ENCODE results near the gene WWOX. TPM values are rescaled to one million over a fixed set of nuclear protein-coding genes. Genes with fewer than 3 reads are reported as not detected.
A peak's percentile ranks its signal among the peaks of the same experiment; 100 is the strongest.

WWOX gene
- total and polyA plus RNA-seq, 2 of the 13 experiments (the other 11 are each of a cell fraction or from before 2014, with no cell fraction given): 9.1 to 37.4 TPM

DNA sequence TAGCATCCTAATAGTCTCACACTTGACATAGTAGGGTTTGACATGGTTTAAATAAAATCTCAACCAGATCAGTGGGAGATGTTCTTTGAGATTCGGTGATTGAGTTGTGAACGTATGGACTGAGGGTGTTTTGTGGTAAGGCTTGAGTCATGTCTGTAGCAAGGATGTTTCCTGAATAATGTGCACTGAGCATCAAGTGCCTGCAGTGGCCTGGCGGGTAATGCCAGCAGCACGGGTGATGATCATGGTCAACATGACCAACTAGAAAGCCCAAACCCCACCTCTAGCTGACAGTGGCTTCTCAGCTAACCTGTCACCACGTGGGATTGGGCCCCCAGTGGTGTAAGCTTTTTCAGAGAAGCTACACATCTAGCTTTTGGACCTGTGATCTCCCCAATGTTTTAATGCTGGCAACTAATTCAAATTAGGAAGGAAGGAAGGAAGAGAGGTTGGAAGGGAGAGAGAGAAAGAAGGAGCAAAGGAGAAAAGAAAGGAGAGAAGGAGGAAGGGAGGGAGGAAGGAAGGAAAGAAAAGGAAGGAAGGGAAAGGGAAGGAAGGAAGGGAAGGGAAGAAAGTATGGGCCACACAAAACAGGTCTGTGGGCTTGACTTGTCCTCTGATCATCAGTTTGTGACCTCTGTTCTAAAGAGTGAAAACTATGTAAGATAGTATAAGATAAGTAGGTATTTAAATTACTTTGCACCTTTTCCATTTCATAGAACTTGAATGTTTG, 55.4 kb downstream of the WWOX start:
- no peaks in the 10 kb centered on the region for H3K9me3 ChIP-seq (ENCODE audit: low read length)
- DNase-seq (ENCODE audit: low spot score) (no peak), FAIRE-seq (no peak), ATAC-seq (no peak)
- WGBS (ENCODE audit: low lambda C conversion rate): 69% methylated on average over 5 of the region's 5 CpGs
- H3K79me2 ChIP-seq (ENCODE audit: insufficient read depth, low read length): no peaks in the 10 kb centered on the region
- POLR2A ChIA-PET: interaction anchor here (1.5 kb wide), 1 partner anchor 20 kb away, joined by 5 read pairs; no protein-coding TSS in a partner anchor
- no peaks in the 10 kb centered on the region for H3K27me3 ChIP-seq (ENCODE audit: control insufficient read depth in 1 of 2, insufficient read depth in 2 of 2, low read length in 2 of 2)
- H3K9ac ChIP-seq (ENCODE audit: insufficient read depth, low read depth, low read length): no peak overlapping the region
- intact Hi-C loops (cut with micrococcal nuclease; ENCODE audit: unreplicated experiment): no loop called here
- H3K4me1 ChIP-seq (ENCODE audit: insufficient read depth, low read length): no peaks in the 10 kb centered on the region
- TF ChIP-seq HNRNPK (IDR thresholded peaks at IDR 0.05; ENCODE audit: low read depth, low read length, poor library complexity, severe bottlenecking) (peak; percentile 21), ZNF335 (CRISPR knock-in tag; IDR thresholded peaks at IDR 0.05) (no peak)
- H3K4me3 ChIP-seq (replicated peaks in 1 of 3; ENCODE audit: insufficient read depth in 1 of 3, low read depth in 2 of 3, low read length in 3 of 3): no peak overlapping the region
- in situ Hi-C loops (cut with HindIII; ENCODE audit: extremely low pct_ligation_motif_present, low pct_unique_long_range_greater_than_20kb): no loop called here
- no peak overlapping the region for H3K4me2 ChIP-seq (ENCODE audit: low read depth, low read length)
- no peaks in the 10 kb centered on the region for H3K36me3 ChIP-seq (replicated peaks in 1 of 2; ENCODE audit: control insufficient read depth in 1 of 2, insufficient read depth in 2 of 2, low read length in 2 of 2)
- no TSS peak for BruUV-seq (replicated peaks)
- H4K20me1 ChIP-seq (ENCODE audit: insufficient read depth, low read length): no peaks in the 10 kb centered on the region
- CTCF ChIA-PET (ENCODE audit: low intra/inter-chr PET ratio, low total read pairs): no interaction called here
- no peak overlapping the region for H2AFZ ChIP-seq (ENCODE audit: low read length)
- no peak overlapping the region for H3K27ac ChIP-seq (ENCODE audit: extremely low read length, insufficient read depth, low read length)

DNA sequence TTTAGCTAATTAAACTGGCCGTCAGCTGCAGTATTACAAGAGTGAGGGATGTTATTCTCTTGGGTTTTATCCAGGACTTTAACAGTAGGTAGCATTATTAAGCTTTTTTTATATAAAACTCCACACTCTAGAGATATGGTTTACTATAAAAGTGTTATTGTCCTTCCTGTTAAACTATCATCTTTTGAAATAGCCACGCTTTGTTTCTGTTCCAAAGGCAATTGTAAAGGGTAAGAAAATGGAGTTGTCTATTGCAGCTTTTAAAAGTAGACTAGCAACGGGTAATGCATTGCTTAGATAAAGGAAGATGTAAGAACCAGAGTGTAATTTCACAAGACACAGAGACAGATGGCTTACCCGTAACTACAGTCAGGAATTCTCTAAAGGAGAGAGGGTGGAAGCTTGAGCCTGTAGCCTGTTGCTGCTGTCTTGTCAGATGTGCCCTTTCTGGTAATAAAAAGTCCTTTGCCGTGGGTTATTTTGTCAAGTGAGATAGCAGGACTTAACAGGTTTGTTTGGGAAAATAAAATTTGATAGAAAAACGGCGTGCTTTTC, 56.4 kb downstream of the WWOX start:
- no peaks in the 10 kb centered on the region for H3K9me3 ChIP-seq (ENCODE audit: low read length)
- H3K27ac ChIP-seq (ENCODE audit: extremely low read length, insufficient read depth, low read length): no peak overlapping the region
- H2AFZ ChIP-seq (ENCODE audit: low read length): no peak overlapping the region
- no peaks in the 10 kb centered on the region for H4K20me1 ChIP-seq (ENCODE audit: insufficient read depth, low read length)
- no peak overlapping the region for H3K4me3 ChIP-seq (replicated peaks in 1 of 3; ENCODE audit: insufficient read depth in 1 of 3, low read depth in 2 of 3, low read length in 3 of 3)
- ChIA-PET POLR2A (interaction anchor here (1.5 kb wide), 1 partner anchor 21 kb away, joined by 5 read pairs; no protein-coding TSS in a partner anchor), CTCF (ENCODE audit: low intra/inter-chr PET ratio, low total read pairs) (no interaction called here)
- DNase-seq (ENCODE audit: low spot score) (no peak), FAIRE-seq (no peak), ATAC-seq (no peak)
- no TSS peak for BruUV-seq (replicated peaks)
- H3K9ac ChIP-seq (ENCODE audit: insufficient read depth, low read depth, low read length): no peak overlapping the region
- no peaks in the 10 kb centered on the region for H3K36me3 ChIP-seq (replicated peaks in 1 of 2; ENCODE audit: control insufficient read depth in 1 of 2, insufficient read depth in 2 of 2, low read length in 2 of 2)
- in situ Hi-C loops (cut with HindIII; ENCODE audit: extremely low pct_ligation_motif_present, low pct_unique_long_range_greater_than_20kb): no loop called here
- H3K79me2 ChIP-seq (ENCODE audit: insufficient read depth, low read length): no peaks in the 10 kb centered on the region
- no peaks in the 10 kb centered on the region for H3K27me3 ChIP-seq (ENCODE audit: control insufficient read depth in 1 of 2, insufficient read depth in 2 of 2, low read length in 2 of 2)
- intact Hi-C loops (cut with micrococcal nuclease; ENCODE audit: unreplicated experiment): no loop called here
- H3K4me2 ChIP-seq (ENCODE audit: low read depth, low read length): no peak overlapping the region
- H3K4me1 ChIP-seq (ENCODE audit: insufficient read depth, low read length): no peaks in the 10 kb centered on the region
- 79% methylated on average over 7 of the region's 7 CpGs for WGBS (ENCODE audit: low lambda C conversion rate)
- TF ChIP-seq MTA3 (CRISPR knock-in tag; IDR thresholded peaks at IDR 0.05) (no peak), ERF (CRISPR knock-in tag; IDR thresholded peaks at IDR 0.05) (no peak), HHEX (CRISPR knock-in tag; IDR thresholded peaks at IDR 0.05) (no peak), ZNF460 (CRISPR knock-in tag; IDR thresholded peaks at IDR 0.05; ENCODE audit: borderline replicate concordance) (no peak), ZNF7 (CRISPR knock-in tag; IDR thresholded peaks at IDR 0.05) (no peak), SRF (IDR thresholded peaks at IDR 0.05; ENCODE audit: low read depth, low read length) (no peak), ASH2L (IDR thresholded peaks at IDR 0.05; ENCODE audit: insufficient read length, low read depth, low read length) (no peak), PCBP2 (optimal IDR thresholded peaks at IDR 0.05; ENCODE audit: low read depth, low read length, poor library complexity, severe bottlenecking) (no peak), ZNF772 (CRISPR knock-in tag; IDR thresholded peaks at IDR 0.05) (no peak), ZMAT3 (CRISPR knock-in tag; conservative IDR thresholded peaks at IDR 0.05) (no peak), KAT2B (IDR thresholded peaks at IDR 0.05; ENCODE audit: borderline replicate concordance, low read depth, low read length) (no peak), ZNF329 (CRISPR knock-in tag; IDR thresholded peaks at IDR 0.05; ENCODE audit: low read depth) (no peak), AGO2 (optimal IDR thresholded peaks at IDR 0.05; ENCODE audit: low read depth, low read length) (no peak), NCOA5 (CRISPR knock-in tag; IDR thresholded peaks at IDR 0.05) (no peak), ZNF264 (CRISPR knock-in tag; IDR thresholded peaks at IDR 0.05) (no peak)
- TF ChIP-seq, protein P1, sequence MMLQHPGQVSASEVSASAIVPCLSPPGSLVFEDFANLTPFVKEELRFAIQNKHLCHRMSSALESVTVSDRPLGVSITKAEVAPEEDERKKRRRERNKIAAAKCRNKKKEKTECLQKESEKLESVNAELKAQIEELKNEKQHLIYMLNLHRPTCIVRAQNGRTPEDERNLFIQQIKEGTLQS (CRISPR knock-in tag; IDR thresholded peaks at IDR 0.05): no peak
- TF ChIP-seq, protein P2, sequence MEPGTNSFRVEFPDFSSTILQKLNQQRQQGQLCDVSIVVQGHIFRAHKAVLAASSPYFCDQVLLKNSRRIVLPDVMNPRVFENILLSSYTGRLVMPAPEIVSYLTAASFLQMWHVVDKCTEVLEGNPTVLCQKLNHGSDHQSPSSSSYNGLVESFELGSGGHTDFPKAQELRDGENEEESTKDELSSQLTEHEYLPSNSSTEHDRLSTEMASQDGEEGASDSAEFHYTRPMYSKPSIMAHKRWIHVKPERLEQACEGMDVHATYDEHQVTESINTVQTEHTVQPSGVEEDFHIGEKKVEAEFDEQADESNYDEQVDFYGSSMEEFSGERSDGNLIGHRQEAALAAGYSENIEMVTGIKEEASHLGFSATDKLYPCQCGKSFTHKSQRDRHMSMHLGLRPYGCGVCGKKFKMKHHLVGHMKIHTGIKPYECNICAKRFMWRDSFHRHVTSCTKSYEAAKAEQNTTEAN (CRISPR knock-in tag; conservative IDR thresholded peaks at IDR 0.05): no peak
